NOMO-1 (cell line): ENCODE data around the gene GORASP2.

Experiments
- DNase-seq, 2 experiments: peaks; one replicate each; lab custom pipeline; 2025; ENCODE audit not compliant: unreplicated experiment in 2 of 2; lab: John Stamatoyannopoulos, UW

The GORASP2 gene

GRCh38 chr2:170963386-170963785, 34.3 kb downstream of the GORASP2 start:
- DNase-seq = no peak

DNA sequence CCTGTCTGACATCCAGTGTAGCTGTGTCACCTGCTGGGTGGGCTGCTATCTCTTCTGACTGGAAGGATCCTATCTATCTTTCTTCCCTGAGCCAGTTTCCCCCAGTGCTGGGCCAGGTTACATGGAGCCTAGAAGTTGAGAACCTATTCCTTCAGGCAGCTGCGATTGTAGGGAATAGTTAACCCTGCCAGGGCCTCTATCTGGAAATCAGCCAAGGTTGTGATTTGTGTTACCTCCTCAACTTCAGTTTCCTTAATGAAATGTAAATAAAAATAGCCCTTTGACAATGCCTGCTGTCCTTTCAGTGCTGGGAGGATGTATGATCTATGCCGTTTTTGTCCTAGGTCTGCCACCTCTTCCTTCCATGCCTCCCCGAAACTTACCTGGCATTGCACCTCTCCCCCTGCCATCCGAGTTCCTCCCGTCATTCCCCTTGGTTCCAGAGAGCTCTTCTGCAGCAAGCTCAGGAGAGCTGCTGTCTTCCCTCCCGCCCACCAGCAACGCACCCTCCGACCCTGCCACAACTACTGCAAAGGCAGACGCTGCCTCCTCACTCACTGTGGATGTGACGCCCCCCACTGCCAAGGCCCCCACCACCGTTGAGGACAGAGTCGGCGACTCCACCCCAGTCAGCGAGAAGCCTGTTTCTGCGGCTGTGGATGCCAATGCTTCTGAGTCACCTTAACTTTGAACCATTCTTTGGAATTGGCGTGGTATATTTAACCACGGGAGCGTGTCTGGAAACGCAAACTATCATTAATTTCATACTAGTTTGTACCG, 36.6 kb downstream of the GORASP2 start:
- DNase-seq = no peak

GRCh38 chr2:170966648-170967396, 37.8 kb downstream of the GORASP2 start:
- DNase-seq = no peak

GRCh38 chr2:170967553-170967952, 38.5 kb downstream of the GORASP2 start:
- no peak for DNase-seq

- no peak for DNase-seq
Observed at GRCh38 chr2:170968205-170969003, 39.4 kb downstream of the GORASP2 start.

DNA sequence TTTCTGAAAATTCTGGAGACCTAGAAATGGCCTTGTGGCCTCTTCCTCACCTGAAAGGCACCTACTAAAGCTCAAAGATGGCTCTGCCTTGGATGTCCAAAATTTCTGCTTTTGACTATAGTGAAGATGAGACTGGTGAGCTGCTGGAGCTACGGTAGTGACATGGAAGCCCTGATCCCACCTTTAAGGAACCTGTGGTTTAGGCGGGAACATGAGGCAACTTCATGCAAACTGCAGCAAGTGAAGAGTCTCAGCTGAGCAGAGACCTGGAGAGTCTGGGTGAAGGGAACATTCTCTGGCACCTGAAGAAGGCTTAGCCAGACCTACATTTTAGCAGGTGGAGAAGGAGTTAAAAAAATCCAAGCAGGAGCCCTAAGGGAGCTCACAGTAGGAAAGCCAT, 40.0 kb downstream of the GORASP2 start:
- DNase-seq = no peak

GRCh38 chr2:170969872-170970496, 40.9 kb downstream of the GORASP2 start:
- DNase-seq = no peak

DNA sequence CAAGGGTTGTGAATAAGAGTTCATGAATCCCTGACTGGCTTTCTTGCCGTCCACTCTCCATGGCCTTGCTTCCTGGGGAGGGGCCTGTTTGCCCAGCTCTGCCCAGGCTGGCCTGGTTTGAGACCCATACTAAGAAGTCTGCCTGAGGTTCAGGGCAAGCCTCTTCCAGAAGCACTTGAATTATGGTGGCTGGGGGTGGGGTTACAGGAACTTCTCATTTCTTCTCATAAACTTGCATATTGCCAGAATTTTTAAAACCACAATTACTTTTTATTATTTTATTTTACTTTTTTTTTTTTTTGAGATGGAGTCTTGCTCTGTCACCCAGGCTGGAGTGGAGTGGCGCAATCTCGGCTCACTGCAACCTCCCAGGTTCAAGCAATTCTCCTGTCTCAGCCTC, 42.0 kb downstream of the GORASP2 start:
- no peak for DNase-seq

DNA sequence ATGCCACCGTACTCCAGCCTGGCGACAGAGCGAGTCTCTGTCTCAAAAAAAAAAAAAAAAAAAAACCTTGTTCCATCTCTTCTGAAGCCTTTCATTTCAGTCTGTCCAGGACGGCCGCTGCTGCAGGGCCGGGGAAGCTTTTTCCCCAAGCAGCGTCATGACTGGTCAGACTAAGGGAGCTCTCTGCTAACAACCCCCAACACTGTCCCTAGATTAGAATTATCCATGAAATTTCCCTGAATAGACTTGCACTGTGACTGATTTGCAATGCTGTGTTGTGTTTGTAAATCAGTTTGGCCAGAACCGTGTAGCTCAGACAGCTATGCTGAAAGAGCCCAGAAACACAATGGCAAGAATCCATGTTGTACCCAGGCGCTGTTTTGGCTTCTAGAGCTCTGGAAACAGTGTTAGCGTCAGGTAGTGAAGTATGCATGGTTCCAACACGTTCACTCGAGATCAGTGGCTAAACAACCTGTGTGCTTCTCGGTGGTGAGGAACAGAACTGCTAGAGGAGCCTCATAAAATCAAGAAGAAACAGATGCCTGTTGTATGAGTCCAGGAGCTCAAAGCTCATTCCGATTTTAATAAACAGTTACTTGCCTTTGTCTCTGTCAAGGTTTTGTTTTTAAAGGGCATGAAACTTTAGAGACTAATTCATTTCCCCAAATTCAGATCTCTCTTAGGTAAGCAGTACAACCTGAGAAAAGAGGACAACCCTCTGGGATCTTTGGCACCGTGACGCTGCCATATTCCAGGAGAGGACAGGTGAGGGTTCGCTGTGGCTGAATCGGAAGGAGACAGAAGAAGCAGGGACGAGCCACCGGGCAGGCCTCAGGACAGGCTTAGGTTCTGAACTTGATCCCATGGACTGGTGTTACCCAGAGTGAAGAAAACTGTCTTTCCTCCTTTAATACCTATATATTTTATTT, 43.5 kb downstream of the GORASP2 start:
- no peak for DNase-seq

- no peak for DNase-seq
Observed at GRCh38 chr2:170973225-170973491, 44.1 kb downstream of the GORASP2 start.

GRCh38 chr2:170973492-170974303, 44.6 kb downstream of the GORASP2 start:
- peak; percentile 64 to 75 for DNase-seq

DNA sequence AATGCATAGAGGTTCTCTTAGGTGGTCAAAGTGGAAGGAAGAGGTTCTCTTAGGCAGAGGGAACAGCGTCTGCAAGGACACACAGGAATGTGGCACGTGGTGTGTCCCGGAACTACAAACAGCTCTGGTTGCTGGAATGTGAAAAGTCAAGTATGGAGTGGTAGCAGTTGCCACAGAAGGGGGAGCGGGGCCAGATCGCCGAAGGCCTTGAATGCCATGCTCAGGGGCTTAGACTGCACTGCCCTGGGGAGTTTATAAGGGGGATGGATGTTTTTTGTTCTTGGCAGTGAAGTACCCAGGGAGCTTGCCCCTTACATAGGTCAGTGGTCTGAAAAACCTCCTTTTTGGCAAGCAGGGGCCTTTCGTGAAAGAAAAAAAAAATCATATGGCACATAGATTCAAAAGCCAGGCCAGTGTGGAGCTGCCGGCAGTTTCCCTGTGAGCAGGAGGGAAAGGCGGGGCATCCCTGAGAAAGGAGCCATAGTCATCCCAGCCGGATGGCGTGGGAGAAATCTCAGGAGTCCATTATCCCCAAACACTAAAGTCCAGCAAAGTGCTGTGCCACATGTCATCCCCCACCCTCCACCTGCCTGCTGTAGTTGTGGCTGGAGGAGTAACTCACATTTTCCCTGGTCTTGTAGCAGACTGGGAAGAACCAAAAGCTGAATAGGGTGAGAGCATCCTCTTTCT, 45.4 kb downstream of the GORASP2 start:
- no peak for DNase-seq

GRCh38 chr2:170975127-170975942, 46.3 kb downstream of the GORASP2 start:
- DNase-seq = no peak

GRCh38 chr2:170975943-170976270, 46.9 kb downstream of the GORASP2 start:
- no peak for DNase-seq

DNA sequence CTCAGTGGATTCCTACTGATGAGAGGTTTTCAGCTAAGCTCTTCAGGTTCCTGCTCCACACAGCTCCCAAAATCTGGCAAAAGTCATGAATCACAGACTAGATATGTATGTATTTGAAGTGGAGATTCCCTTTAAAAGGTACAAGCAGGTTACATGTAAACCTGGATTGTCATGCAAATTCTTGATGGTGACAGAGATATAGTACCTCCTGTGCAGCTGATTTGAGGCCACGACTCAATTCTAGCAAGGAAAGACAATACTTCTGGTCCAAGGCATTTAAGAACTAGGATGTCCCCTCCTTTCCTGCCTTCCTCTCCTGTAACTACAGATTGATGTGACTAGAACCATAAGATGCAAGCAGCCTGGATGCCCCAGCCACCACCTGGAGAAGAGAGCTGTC, 55.0 kb downstream of the GORASP2 start:
- no peak for DNase-seq

DNA sequence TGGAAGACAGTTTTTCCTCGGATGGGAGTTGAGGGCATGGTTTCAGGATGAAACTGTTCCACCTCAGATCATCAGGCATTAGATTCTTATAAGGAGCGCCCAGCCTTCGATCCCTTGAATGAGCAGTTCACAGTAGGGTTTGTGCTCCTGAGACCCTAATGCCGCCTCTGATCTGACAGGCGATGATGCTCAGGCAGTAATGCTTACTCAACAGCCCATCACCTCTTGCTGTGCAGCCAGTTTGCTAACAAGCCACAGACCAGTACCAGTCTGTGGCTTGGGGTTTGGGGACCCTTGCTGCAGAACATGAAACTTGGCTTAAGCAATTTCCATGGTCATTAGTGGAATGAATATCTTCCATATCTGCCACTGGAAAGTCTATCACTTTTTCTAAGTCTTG, 56.4 kb downstream of the GORASP2 start:
- no peak for DNase-seq

GRCh38 chr2:170986566-170987258, 57.7 kb downstream of the GORASP2 start:
- no peak for DNase-seq
